SKM-1 (cell line): ENCODE measurements around the gene HOXA1.

ENCODE experiments used
- DNase-seq: peaks from one replicate; lab custom pipeline; 2025; ENCODE audit not compliant: unreplicated experiment; lab: John Stamatoyannopoulos, UW

HOXA1 gene

GRCh38 chr7:27093184-27093895 lies 2.5 kb downstream of the HOXA1 start:
- DNase-seq: no peak

GRCh38 chr7:27092819-27093110 lies 3.0 kb downstream of the HOXA1 start:
- no peak for DNase-seq

- DNase-seq: no peak
Measured at GRCh38 chr7:27091941-27092818, 3.6 kb downstream of the HOXA1 start.

- DNase-seq: no peak
Measured at GRCh38 chr7:27091105-27091504, 4.7 kb downstream of the HOXA1 start.

- DNase-seq: no peak
Measured at GRCh38 chr7:27088002-27088922, 7.5 kb downstream of the HOXA1 start.

- no peak for DNase-seq
Measured at GRCh38 chr7:27083646-27084045, 12.2 kb downstream of the HOXA1 start.

- DNase-seq: no peak
Measured at GRCh38 chr7:27082171-27082570, 13.6 kb downstream of the HOXA1 start.

- DNase-seq: no peak
Measured at GRCh38 chr7:27080844-27081436, 14.9 kb downstream of the HOXA1 start.

- DNase-seq: peak; percentile 26
Measured at GRCh38 chr7:27079234-27079975, 16.4 kb downstream of the HOXA1 start.

- no peak for DNase-seq
Measured at GRCh38 chr7:27078616-27079233, 17.1 kb downstream of the HOXA1 start.

- DNase-seq: no peak
Measured at GRCh38 chr7:27073076-27073475, 22.7 kb downstream of the HOXA1 start.

GRCh38 chr7:27071622-27072390 lies 24.0 kb downstream of the HOXA1 start:
- DNase-seq: peak; percentile 60

GRCh38 chr7:27068259-27068658 lies 27.5 kb downstream of the HOXA1 start:
- no peak for DNase-seq

GRCh38 chr7:27066148-27066547 lies 29.7 kb downstream of the HOXA1 start:
- DNase-seq: no peak

- DNase-seq: no peak
Measured at GRCh38 chr7:27065709-27066108, 30.1 kb downstream of the HOXA1 start.

GRCh38 chr7:27064661-27065060 lies 31.1 kb downstream of the HOXA1 start:
- DNase-seq: no peak

- DNase-seq: no peak
Measured at GRCh38 chr7:27064159-27064558, 31.6 kb downstream of the HOXA1 start.

GRCh38 chr7:27062946-27063345 lies 32.9 kb downstream of the HOXA1 start:
- DNase-seq: no peak

- DNase-seq: no peak
Measured at GRCh38 chr7:27053153-27053552, 42.6 kb downstream of the HOXA1 start.
